ENCODE results near the gene ARL2. TPM values are rescaled to one million over a fixed set of nuclear protein-coding genes. Genes with fewer than 3 reads are reported as not detected.

The ARL2 gene
- total and polyA plus RNA-seq, 2 donors (not counting 1 experiment from before 2014, with no cell fraction given) = 99.2 to 138 TPM

GRCh38 chr11:65016705-65017104, 2.7 kb downstream of the ARL2 start:
- Histone ChIP-seq H3K4me2 (ENCODE audit: extremely low read depth, insufficient read depth, low read length) (no peak overlapping the region), H2AFZ (ENCODE audit: low read length) (no peak overlapping the region), H3K9ac (ENCODE audit: insufficient read depth, low read length) (no peak overlapping the region), H3K27me3 (ENCODE audit: control insufficient read depth, insufficient read depth, low read length) (no peaks in the 10 kb centered on the region), H3K27ac (ENCODE audit: insufficient read depth, low read length) (no peak overlapping the region), H3K4me1 (ENCODE audit: control insufficient read depth, extremely low read depth, insufficient read depth, low read length) (peaks cover 4% of the 10 kb centered on the region), H4K20me1 (ENCODE audit: control insufficient read depth, extremely low read depth, insufficient read depth, low read length) (no peaks in the 10 kb centered on the region), H3K4me3 (replicated peaks in 1 of 4; ENCODE audit: control extremely low read depth in 1 of 4, insufficient read depth in 1 of 4, low read depth in 3 of 4, low read length in 4 of 4) (no peak overlapping the region), H3K36me3 (ENCODE audit: control insufficient read depth, insufficient read depth, low read length) (peaks cover 3% of the 10 kb centered on the region), H3K79me2 (ENCODE audit: control insufficient read depth, insufficient read depth, low read length) (peaks cover 5% of the 10 kb centered on the region), H3K9me3 (ENCODE audit: control insufficient read depth, insufficient read depth, low read depth, low read length) (no peaks in the 10 kb centered on the region)
- DNase-seq (ENCODE audit: low read depth in 2 of 2) = no peak
- TF ChIP-seq EZH2 (IDR thresholded peaks at IDR 0.05; ENCODE audit: low read length, missing control alignments) (no peak), CTCF (conservative IDR thresholded peaks at IDR 0.05 in 1 of 2, IDR thresholded peaks at IDR 0.05 in 1 of 2; ENCODE audit: low read depth in 1 of 2, low read length in 2 of 2) (no peak)

GRCh38 chr11:65017937-65018336, 4.0 kb downstream of the ARL2 start:
- H3K27me3 ChIP-seq (ENCODE audit: control insufficient read depth, insufficient read depth, low read length) = no peaks in the 10 kb centered on the region
- H3K4me2 ChIP-seq (ENCODE audit: extremely low read depth, insufficient read depth, low read length) = no peak overlapping the region
- H3K9me3 ChIP-seq (ENCODE audit: control insufficient read depth, insufficient read depth, low read depth, low read length) = no peaks in the 10 kb centered on the region
- H3K4me1 ChIP-seq (ENCODE audit: control insufficient read depth, extremely low read depth, insufficient read depth, low read length) = peaks cover 4% of the 10 kb centered on the region
- peaks cover 5% of the 10 kb centered on the region for H3K79me2 ChIP-seq (ENCODE audit: control insufficient read depth, insufficient read depth, low read length)
- no peak overlapping the region for H3K4me3 ChIP-seq (replicated peaks in 1 of 4; ENCODE audit: control extremely low read depth in 1 of 4, insufficient read depth in 1 of 4, low read depth in 3 of 4, low read length in 4 of 4)
- no peak overlapping the region for H3K27ac ChIP-seq (ENCODE audit: insufficient read depth, low read length)
- DNase-seq (ENCODE audit: low read depth in 2 of 2) = no peak
- no peak overlapping the region for H2AFZ ChIP-seq (ENCODE audit: low read length)
- TF ChIP-seq EZH2 (IDR thresholded peaks at IDR 0.05; ENCODE audit: low read length, missing control alignments) (no peak), CTCF (conservative IDR thresholded peaks at IDR 0.05 in 1 of 2, IDR thresholded peaks at IDR 0.05 in 1 of 2; ENCODE audit: low read depth in 1 of 2, low read length in 2 of 2) (no peak)
- peaks cover 3% of the 10 kb centered on the region for H3K36me3 ChIP-seq (ENCODE audit: control insufficient read depth, insufficient read depth, low read length)
- H3K9ac ChIP-seq (ENCODE audit: insufficient read depth, low read length) = no peak overlapping the region
- H4K20me1 ChIP-seq (ENCODE audit: control insufficient read depth, extremely low read depth, insufficient read depth, low read length) = no peaks in the 10 kb centered on the region

- Histone ChIP-seq H3K4me3 (replicated peaks in 1 of 4; ENCODE audit: control extremely low read depth in 1 of 4, insufficient read depth in 1 of 4, low read depth in 3 of 4, low read length in 4 of 4) (no peak overlapping the region), H3K4me2 (ENCODE audit: extremely low read depth, insufficient read depth, low read length) (no peak overlapping the region), H3K27me3 (ENCODE audit: control insufficient read depth, insufficient read depth, low read length) (no peaks in the 10 kb centered on the region), H3K9ac (ENCODE audit: insufficient read depth, low read length) (no peak overlapping the region), H3K27ac (ENCODE audit: insufficient read depth, low read length) (no peak overlapping the region), H4K20me1 (ENCODE audit: control insufficient read depth, extremely low read depth, insufficient read depth, low read length) (no peaks in the 10 kb centered on the region), H3K4me1 (ENCODE audit: control insufficient read depth, extremely low read depth, insufficient read depth, low read length) (no peaks in the 10 kb centered on the region), H3K79me2 (ENCODE audit: control insufficient read depth, insufficient read depth, low read length) (peaks cover 5% of the 10 kb centered on the region), H3K36me3 (ENCODE audit: control insufficient read depth, insufficient read depth, low read length) (peaks cover 3% of the 10 kb centered on the region), H3K9me3 (ENCODE audit: control insufficient read depth, insufficient read depth, low read depth, low read length) (no peaks in the 10 kb centered on the region), H2AFZ (ENCODE audit: low read length) (no peak overlapping the region)
- DNase-seq (ENCODE audit: low read depth in 2 of 2) = no peak
- no peak for TF ChIP-seq EZH2 (IDR thresholded peaks at IDR 0.05; ENCODE audit: low read length, missing control alignments)
- TF ChIP-seq CTCF (conservative IDR thresholded peaks at IDR 0.05 in 1 of 2, IDR thresholded peaks at IDR 0.05 in 1 of 2; ENCODE audit: low read depth in 1 of 2, low read length in 2 of 2) = no peak
Observed at GRCh38 chr11:65019824-65020223, 5.9 kb downstream of the ARL2 start.
